Ecto neural progenitor cell (in vitro differentiated cells): ENCODE data around the gene SLC9A3.
"Not testable (repeated sequence)": the region's sequence is repeated elsewhere in the genome, so short reads cannot be mapped to it uniquely, and the experiment has no call there.

Experiments used
- DNase-seq: peaks from one replicate; pipeline ENCODE4 v3.0.0-alpha.2; 2018; ENCODE audit warnings: low spot score

Gene SLC9A3

GRCh38 chr5:524973-525761 is 918 bp upstream of the SLC9A3 start:
- DNase-seq: no peak

GRCh38 chr5:523441-524222 is 617 bp downstream of the SLC9A3 start:
- no peak for DNase-seq

- no peak for DNase-seq
Measured at GRCh38 chr5:522899-523440, 1.3 kb downstream of the SLC9A3 start.

GRCh38 chr5:522116-522515 is 2.1 kb downstream of the SLC9A3 start:
- DNase-seq: no peak

GRCh38 chr5:521680-522079 is 2.6 kb downstream of the SLC9A3 start:
- no peak for DNase-seq

- no peak for DNase-seq
Measured at GRCh38 chr5:520850-521226, 3.4 kb downstream of the SLC9A3 start.

GRCh38 chr5:520196-520849 is 3.9 kb downstream of the SLC9A3 start:
- DNase-seq: no peak

- no peak for DNase-seq
Measured at GRCh38 chr5:518721-519120, 5.5 kb downstream of the SLC9A3 start.

- no peak for DNase-seq
Measured at GRCh38 chr5:517535-518100, 6.6 kb downstream of the SLC9A3 start.

GRCh38 chr5:516980-517379 is 7.3 kb downstream of the SLC9A3 start:
- DNase-seq: no peak

GRCh38 chr5:516338-516925 is 7.8 kb downstream of the SLC9A3 start:
- DNase-seq: no peak

- DNase-seq: no peak
Measured at GRCh38 chr5:515273-515836, 8.9 kb downstream of the SLC9A3 start.

- DNase-seq: no peak
Measured at GRCh38 chr5:514673-515072, 9.6 kb downstream of the SLC9A3 start.

GRCh38 chr5:514101-514485 is 10.2 kb downstream of the SLC9A3 start:
- DNase-seq: no peak

GRCh38 chr5:513216-514100 is 10.8 kb downstream of the SLC9A3 start:
- DNase-seq: no peak

GRCh38 chr5:511476-511875 is 12.8 kb downstream of the SLC9A3 start:
- no peak for DNase-seq

GRCh38 chr5:510521-510920 is 13.7 kb downstream of the SLC9A3 start:
- DNase-seq: no peak

GRCh38 chr5:509611-510185 is 14.6 kb downstream of the SLC9A3 start:
- no peak for DNase-seq

GRCh38 chr5:507986-508575 is 16.2 kb downstream of the SLC9A3 start:
- not testable (repeated sequence) for DNase-seq
